Stimulated activated CD4-positive, alpha-beta T cell treated with anti-CD3 and anti-CD28 coated beads, TNF-alpha, amount 100 ng/mL, for 24 hours (primary cell): ENCODE results near the gene BUB1B.

Source experiments
- DNase-seq, 3 experiments: peaks; one replicate each; pipeline ENCODE4 v3.0.0-alpha.2; 2020; ENCODE audit warnings: low read depth in 3 of 3

The BUB1B gene

DNA sequence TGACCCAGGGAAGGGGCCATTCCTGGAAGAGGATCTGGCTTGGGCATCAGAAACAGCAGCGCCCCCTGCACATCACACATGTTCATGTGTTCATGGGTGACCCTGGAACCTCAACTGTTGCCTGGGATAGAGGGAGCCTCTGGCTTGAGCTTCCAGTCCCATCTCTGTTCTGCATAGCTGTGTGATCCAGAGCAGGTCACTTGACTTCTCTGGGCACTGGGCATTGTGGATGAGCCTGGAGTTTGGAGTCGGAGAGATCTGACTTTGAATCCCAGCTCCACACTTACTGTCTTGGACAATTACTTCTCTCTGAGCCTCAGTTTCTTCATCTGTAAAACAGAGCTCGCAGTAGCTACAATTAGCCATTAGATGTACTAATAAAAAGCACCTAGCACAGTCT is 93.6 kb downstream of the BUB1B start:
- no peak for DNase-seq

DNA sequence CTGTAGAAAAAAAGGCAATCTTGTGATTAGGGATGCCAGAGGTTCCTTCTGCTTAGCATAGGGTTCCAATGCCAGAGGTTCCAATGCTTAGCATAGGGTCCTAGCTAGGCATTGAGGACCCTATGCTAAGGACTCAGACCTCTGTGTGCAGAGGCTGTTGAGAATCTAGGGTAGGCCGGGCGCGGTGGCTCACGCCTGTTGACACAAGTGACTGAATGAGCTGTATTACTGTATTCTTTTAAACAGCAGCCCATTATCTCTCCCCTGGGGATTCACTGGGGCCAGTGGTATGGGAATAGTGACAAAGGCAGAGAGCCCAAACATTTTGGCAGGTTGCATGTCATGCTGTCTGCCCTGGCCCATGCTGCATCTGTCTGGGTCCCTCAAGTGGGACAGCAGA is 94.2 kb downstream of the BUB1B start:
- no peak for DNase-seq

DNA sequence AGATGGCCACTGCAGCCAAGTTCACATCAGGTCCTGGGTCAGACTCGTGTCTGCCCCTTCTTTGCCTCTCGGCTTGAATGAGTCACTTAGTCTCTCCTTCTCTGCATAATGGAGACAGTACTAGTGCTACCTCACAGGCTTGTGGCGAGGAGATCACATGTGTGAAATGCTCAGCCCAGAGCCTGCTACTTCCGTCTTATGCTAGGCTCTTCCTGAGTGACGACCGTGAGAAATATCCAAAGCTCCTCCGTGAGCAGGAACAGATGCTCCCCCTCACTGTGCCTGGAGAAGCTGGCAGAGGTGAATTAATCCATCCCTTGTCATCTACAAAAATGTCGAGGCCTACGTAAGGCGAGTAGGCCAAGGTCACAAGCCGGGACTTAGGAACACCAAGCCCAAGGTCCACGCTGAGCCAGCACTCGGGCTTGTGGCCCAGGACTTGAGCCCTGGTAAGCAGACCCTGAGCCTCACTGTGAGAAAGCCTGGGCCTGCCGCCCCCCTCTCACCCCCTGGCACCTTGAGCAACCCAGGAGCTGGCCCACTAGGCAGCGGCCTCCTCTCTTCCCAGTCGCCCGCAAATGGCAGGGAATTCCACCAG is 95.9 kb downstream of the BUB1B start:
- no peak for DNase-seq

DNA sequence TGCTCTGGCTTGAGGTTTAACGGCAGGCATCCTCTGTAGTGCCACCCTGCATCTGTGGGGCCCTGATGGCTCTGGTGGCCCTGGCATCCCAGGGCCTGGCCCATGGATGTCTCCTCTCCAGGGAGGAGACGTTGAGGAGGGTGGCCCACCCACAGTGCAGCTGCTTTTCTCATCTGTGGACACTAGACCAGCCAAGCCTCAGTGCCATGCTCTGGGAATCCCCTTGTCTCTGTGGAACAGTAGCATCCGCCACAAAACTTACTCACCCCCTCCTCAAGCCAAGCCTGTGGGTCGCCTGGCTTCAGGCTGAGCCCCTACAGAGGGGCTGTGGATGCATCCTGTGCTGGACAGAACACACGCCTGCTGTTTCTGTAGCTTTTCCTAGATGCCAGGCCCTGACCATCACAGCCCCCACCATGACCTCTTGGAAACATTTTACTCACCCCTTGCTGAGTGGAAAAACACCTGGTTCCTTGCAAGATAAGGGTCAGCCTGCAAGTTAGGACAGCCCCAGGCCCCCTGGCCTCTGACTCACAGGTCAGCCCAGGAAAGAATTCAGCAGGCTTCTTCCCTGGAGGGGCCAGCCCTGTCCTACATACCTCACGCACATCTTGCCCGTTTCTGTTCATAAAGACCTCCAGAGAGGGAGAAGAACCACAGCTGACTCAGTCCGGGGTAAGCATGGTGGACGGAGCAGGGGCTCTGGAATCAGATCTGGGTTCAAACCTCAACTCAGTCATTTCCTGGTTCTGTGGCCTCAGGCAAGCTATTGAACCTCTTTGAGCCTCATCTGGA is 97.0 kb downstream of the BUB1B start:
- DNase-seq, result no peak

DNA sequence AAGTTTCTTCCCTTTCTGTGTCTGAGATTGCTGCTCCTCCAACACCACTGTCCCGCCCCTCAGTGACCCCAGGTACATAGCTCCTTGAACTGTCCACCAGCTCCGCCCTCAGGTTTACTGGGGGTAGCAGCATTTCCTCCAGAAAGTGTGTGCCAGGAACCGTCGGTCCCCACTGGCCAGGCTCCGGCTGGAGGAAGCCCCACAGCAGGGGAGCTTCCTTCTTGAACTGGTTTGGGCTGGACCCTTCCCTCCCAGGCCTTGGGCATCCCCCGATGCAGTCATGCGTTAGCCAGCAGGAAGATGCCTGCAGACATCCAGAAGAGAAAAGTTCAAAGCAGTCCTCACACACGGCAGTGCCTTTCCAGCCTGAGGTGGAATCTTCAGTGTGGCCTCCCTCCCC is 97.7 kb downstream of the BUB1B start:
- DNase-seq, result no peak

DNA sequence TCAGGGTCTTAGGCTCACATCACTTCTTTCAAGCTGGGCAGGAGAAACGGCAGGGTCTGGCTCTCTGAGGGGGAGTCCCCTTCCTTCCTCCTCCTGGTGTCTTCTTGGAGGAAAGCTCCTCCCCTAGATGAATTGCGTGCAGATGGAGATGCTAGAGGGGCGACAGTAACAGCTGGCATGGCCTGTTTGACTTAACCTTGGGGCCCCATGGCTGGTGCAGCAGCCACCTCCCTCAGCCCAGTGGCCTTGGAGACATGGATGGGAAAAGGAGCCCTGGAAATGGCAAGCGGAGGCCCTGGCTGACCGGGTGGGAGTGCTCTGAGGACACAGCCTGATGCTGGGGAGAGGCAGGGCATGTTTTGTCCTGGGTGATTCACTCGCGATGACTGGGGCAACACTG is 98.2 kb downstream of the BUB1B start:
- DNase-seq, result no peak

DNA sequence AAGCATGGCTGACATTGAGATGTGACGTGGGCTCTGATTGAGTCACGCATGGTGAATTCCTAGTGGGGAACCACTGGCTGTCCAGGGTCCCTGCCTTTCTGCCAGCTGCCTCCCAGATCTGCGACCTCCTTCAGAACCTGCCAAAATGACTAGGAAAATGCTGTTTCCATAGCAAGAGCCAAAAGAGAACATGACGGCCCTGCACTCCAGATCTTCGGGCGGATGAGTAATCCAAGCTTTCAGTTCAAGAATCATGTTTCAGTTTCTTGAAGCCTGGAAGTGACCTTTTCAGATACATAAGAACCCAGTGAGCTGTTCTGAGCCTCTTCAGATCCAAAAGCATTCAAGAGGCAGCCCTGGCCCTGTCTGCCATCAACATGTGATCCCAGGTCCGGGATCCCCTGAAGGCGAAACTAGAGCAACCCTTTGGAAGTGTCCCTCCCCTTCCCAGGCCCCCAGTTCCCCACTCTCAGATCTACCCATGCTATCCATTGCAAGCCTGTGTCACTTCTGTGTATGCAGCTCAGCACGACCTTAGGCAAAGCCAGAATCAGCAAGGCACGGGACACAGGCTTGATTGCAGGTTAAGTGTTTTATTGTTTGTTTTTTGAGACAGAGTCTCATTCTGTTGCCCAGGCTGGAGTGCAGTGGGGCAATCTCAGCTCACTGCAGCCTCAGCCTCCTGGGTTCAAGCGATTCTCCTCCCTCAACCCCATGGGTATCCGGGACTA is 102.3 kb downstream of the BUB1B start:
- no peak for DNase-seq

DNA sequence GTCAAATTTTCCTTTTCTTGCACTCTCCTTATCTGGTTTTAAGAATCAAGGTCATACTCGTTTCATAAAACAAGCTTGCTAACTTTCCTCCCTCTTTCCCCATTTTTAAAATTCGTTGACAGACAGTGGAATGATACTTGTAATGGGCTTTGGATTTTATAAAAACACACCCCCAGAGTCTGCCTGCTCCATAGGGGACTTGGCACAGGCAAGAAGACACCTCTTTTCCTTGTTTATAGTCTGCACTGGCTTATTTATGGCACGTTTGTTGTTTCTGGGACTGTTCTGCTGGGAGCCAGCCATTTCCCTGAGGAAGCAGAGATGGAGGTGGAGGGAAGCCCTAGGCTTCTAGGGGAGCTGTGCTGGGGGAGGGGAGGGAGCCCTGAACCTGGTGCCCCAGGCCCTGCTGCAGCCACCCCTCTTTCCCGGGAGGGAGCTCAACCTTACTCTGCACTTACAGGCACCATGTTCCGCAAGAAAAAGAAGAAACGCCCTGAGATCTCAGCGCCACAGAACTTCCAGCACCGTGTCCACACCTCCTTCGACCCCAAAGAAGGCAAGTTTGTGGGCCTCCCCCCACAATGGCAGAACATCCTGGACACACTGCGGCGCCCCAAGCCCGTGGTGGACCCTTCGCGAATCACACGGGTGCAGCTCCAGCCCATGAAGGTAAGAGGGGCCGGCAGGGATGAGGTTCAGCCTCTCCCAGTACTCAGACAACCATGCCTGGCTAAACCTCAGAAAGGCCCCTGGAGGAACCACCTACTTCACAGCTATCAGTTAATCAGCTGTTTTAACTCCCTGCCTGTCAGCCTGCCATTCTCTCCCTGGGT is 103.7 kb downstream of the BUB1B start:
- no peak for DNase-seq

DNA sequence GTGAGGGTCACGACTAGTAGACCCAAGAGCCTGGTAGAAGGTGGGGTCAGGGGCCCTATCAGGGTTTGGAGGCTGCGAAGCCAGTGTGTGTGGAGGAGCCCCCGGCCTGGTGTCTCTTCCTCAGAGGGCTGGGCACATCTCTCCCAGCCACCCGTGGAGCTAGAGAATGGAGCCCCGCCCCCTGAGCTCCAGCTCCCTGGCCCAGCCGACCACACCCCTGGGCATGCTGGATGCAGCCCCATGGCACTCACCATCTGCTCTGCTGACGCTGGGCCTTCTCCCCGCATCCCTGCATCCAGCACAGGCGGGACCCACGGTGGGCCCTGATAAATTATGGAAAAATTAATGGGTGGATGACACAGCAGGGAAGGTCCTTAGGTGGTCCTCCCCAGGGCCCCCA is 104.5 kb downstream of the BUB1B start:
- no peak for DNase-seq

DNA sequence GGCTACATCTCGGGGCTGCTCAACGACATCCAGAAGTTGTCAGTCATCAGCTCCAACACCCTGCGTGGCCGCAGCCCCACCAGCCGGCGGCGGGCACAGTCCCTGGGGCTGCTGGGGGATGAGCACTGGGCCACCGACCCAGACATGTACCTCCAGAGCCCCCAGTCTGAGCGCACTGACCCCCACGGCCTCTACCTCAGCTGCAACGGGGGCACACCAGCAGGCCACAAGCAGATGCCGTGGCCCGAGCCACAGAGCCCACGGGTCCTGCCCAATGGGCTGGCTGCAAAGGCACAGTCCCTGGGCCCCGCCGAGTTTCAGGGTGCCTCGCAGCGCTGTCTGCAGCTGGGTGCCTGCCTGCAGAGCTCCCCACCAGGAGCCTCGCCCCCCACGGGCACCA is 105.0 kb downstream of the BUB1B start:
- DNase-seq, result no peak

DNA sequence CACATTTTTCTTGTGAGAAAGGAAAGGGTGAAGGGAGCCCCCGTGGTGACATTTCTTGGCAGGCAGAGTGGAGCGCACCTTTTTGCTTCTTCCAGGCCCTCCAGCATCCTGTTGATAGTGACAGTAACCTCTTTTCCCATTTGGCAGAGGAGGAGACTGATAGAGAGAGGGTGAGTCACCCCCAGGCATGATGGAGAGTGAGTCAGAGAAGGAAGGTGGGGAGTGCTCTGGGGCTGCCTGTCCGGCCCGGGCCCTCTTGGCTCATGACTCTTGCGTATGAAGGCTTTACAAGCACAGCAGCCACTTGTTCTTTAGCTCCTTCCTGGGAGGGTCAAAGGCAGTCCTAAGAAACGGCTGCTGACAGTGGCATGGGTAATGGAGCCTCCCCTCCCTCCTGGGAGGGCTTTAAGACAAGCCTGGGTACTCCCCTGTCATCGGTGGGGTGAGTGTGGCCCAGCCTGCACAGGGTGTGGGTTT is 106.0 kb downstream of the BUB1B start:
- DNase-seq, result no peak

DNA sequence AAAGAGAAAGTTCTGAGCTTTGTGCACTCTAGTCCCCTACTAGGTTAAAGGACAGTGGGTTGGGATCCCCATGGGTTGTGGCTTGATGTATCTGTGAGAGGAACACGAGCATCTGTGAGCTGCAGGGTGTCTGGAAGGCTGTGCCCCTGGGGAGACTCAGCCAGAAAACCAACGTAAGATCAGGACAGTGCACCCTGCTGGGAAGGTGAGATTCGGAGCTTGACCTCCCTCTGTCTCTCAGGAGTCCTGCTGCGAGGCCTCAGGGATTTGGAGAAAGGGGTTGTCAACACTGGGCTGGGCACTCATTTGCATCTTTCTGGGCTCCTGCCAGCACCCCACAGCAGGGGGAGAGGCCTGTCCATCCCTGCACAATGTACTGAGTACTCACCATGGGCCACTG is 106.8 kb downstream of the BUB1B start:
- DNase-seq, result no peak

DNA sequence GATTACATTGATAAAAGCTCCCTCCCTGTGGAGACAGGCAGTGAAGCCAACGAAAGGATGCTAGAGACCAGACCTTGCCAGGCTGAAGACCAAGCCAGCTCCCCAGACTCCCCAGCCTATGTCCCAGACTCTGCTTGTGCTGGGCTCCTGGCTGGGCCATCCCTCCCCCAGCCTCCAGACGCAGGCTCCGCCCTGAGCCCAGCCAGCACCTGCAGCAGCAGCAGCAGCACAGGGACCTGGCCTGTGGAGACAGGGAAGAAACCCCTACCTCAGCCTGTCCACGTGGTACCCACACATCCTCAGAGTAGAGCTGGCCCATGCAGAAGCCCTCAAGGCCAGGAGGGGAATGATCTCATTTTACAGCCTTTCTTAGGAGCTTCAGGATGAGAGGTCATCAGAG is 108.7 kb downstream of the BUB1B start:
- no peak for DNase-seq

DNA sequence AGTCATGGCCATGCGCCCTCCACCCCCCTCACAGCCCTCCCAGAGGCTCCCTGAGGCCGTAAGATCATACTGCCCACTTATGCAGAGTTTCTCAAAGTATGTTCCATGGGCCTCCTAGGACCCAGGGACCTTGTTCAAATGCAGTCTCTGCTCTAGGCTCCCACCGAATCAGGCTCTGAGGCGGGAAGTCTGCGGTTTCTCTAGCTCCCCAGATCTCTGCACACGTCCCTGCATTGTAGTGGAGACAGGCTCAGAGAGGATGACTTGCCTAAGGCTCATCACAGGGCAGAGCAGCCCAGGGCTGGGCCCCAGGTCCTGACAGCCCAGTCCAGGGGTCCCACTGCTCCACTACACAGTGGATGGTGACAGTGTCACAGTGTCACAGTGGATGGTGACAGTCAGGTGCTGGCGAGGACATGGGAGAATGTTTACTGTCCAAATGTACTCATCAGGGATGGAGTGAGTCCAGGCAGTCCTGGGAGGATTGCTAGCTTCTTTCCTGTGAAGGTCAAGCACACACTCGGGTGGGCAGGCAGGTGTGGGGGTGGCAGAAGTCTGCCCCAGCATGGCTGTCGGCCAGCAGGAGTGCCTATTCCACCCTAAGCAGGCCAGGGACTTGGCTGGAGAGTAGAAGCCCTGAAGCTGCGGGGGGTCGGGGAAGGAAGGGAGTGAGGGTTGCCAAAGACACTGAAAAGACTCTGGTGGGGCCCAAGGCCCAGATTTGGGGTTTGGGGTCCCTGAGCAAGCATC is 109.6 kb downstream of the BUB1B start:
- DNase-seq, result no peak
